SK-N-SH treated with all-trans-retinoic acid at 6 μM for 48 hours (cell line): ENCODE measurements around the gene TMEM238L.

Experiments
- ATAC-seq: fragments of 200-7000 bp; cut with Tn5 transposase; 3 replicates; pipeline ENCODE4 v1.9.1; 2020; ENCODE audit warnings: mild to moderate bottlenecking, moderate library complexity
- ARNTL ChIP-seq: fragments of 450-650 bp; formaldehyde crosslinking; IDR thresholded peaks from 2 replicates; pipeline ENCODE4 v1.5.0; 2020; ENCODE audit warnings: low read depth, mild to moderate bottlenecking, moderate library complexity, borderline replicate concordance
- BACH2 ChIP-seq: fragments of 250-450 bp; sonication (Bioruptor Pico); IDR thresholded peaks from 2 replicates; pipeline ENCODE4 v1.9.0; 2021; ENCODE audit warnings: mild to moderate bottlenecking, borderline replicate concordance
- CREB5 ChIP-seq: fragments of 250-450 bp; sonication (Bioruptor Pico); IDR thresholded peaks from 2 replicates; pipeline ENCODE4 v1.5.1; 2020; ENCODE audit warnings: low read depth, mild to moderate bottlenecking, moderate library complexity
- CSDC2 ChIP-seq: fragments of 250-450 bp; sonication (Bioruptor Pico); IDR thresholded peaks from 2 replicates; pipeline ENCODE4 v1.5.0; 2020; ENCODE audit warnings: mild to moderate bottlenecking, moderate library complexity
- CSRNP3 ChIP-seq: fragments of 250-450 bp; sonication (Bioruptor Pico); IDR thresholded peaks from 2 replicates; pipeline ENCODE4 v1.5.1; 2021; ENCODE audit warnings: mild to moderate bottlenecking, moderate library complexity
- ESRRG ChIP-seq: fragments of 250-450 bp; sonication (Bioruptor Pico); IDR thresholded peaks from 2 replicates; pipeline ENCODE4 v1.6.1; 2021; ENCODE audit warnings: mild to moderate bottlenecking
- GLIS3 ChIP-seq: fragments of 250-450 bp; sonication (Bioruptor Pico); IDR thresholded peaks from 2 replicates; pipeline ENCODE4 v1.5.0; 2020; ENCODE audit warnings: mild to moderate bottlenecking, moderate library complexity
- ISL1 ChIP-seq: fragments of 250-450 bp; sonication (Bioruptor Pico); IDR thresholded peaks from 2 replicates; pipeline ENCODE4 v2.1.2; 2022; ENCODE audit warnings: mild to moderate bottlenecking, moderate library complexity
- PATZ1 ChIP-seq: fragments of 250-450 bp; sonication (Bioruptor Pico); IDR thresholded peaks from 2 replicates; pipeline ENCODE4 v1.8.0; 2020; ENCODE audit warnings: mild to moderate bottlenecking, moderate library complexity, borderline replicate concordance
- POU6F1 ChIP-seq: fragments of 250-450 bp; sonication (Bioruptor Pico); IDR thresholded peaks from 2 replicates; pipeline ENCODE4 v1.8.0; 2021; ENCODE audit warnings: low read depth, mild to moderate bottlenecking, moderate library complexity, borderline replicate concordance
- PPARA ChIP-seq: fragments of 250-450 bp; sonication (Bioruptor Pico); IDR thresholded peaks from 2 replicates; pipeline ENCODE4 v1.5.0; 2020; ENCODE audit warnings: mild to moderate bottlenecking, borderline replicate concordance
- RARB ChIP-seq: fragments of 250-450 bp; sonication (Bioruptor Pico); IDR thresholded peaks from 2 replicates; pipeline ENCODE4 v1.8.0; 2021; ENCODE audit warnings: mild to moderate bottlenecking, moderate library complexity
- SNAI2 ChIP-seq: fragments of 250-450 bp; sonication (Bioruptor Pico); IDR thresholded peaks from 2 replicates; pipeline ENCODE4 v1.5.0; 2020; ENCODE audit warnings: mild to moderate bottlenecking, moderate library complexity
- TOX ChIP-seq: fragments of 250-450 bp; sonication (Bioruptor Pico); IDR thresholded peaks from 2 replicates; pipeline ENCODE4 v1.8.0; 2021; ENCODE audit warnings: mild to moderate bottlenecking, moderate library complexity, borderline replicate concordance
- ZC3H10 ChIP-seq: fragments of 250-450 bp; sonication (Bioruptor Pico); IDR thresholded peaks from 2 replicates; pipeline ENCODE4 v1.5.1; 2021; ENCODE audit warnings: mild to moderate bottlenecking, moderate library complexity
- ZFP3 ChIP-seq: fragments of 250-450 bp; sonication (Bioruptor Pico); IDR thresholded peaks from 2 replicates; pipeline ENCODE4 v1.5.0; 2020; ENCODE audit warnings: mild to moderate bottlenecking, moderate library complexity
- ZFP30 ChIP-seq: fragments of 450-650 bp; formaldehyde crosslinking; IDR thresholded peaks from 2 replicates; pipeline ENCODE4 v1.5.0; 2022; ENCODE audit warnings: mild to moderate bottlenecking, moderate library complexity
- ZNF565 ChIP-seq: fragments of 450-650 bp; formaldehyde crosslinking; conservative IDR thresholded peaks from 2 replicates; pipeline ENCODE4 v1.5.0; 2020; ENCODE audit warnings: low read depth, mild to moderate bottlenecking, moderate library complexity
- ZNF8 ChIP-seq: fragments of 450-650 bp; formaldehyde crosslinking; IDR thresholded peaks from 2 replicates; pipeline ENCODE4 v1.5.0; 2020; ENCODE audit warnings: mild to moderate bottlenecking, moderate library complexity
- TF ChIP-seq, protein P1 (sequence below): fragments of 250-450 bp; sonication (Bioruptor Pico); IDR thresholded peaks from 2 replicates; pipeline ENCODE4 v1.5.0; 2020; ENCODE audit warnings: mild to moderate bottlenecking, moderate library complexity

Gene TMEM238L

DNA sequence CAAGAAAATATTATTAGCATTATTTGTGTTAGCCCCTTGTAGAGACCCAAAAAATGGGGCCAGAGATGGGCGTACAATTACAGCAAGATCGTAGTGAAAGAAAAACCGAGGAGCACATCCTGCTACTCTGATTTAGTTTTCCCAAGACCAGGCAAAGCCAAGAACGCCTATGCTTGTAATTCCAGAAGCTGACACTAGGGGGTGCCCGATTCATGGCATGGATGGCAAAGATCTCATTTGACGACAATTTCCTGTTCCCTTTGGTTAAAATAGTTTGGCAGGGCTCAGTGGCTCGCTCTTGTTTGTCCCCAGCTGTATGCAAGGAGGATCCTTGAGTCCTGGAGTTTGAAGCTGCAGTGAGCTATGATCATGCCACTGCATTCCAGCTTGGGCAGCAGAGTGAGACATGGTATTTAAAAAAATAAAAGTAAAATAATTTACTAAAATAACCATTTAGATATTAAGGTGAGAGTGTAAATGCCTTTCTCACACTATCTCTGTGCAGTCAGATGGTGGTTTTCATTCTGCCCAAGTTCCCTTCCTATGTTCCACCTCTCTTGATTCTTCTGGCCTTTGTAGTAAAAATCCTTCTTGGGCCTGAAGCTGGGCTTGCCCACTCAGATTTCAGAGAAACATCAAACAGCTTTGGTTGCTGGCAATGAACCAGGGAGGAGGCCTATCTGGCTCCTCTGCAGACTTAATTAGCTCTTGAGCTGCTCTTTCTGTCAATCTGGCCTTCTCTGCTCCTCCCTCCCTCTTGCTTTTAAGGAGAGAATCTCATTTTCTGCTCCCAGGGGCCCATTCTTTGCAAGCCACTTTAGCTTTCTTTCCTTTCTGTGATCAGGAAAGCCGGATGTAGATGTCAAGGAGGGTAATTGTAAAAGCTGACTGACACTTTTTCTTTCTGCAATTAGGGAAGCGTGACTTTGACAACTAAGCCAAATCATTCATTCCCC lies 31.2 kb downstream of the TMEM238L start:
- no peak for ATAC-seq
- TF ChIP-seq RARB (CRISPR knock-in tag) = no peak
- TF ChIP-seq TOX = no peak
- TF ChIP-seq POU6F1 (CRISPR knock-in tag) = no peak
- no peak for TF ChIP-seq ZNF565 (CRISPR knock-in tag)
- TF ChIP-seq ZFP30 (CRISPR knock-in tag) = no peak

DNA sequence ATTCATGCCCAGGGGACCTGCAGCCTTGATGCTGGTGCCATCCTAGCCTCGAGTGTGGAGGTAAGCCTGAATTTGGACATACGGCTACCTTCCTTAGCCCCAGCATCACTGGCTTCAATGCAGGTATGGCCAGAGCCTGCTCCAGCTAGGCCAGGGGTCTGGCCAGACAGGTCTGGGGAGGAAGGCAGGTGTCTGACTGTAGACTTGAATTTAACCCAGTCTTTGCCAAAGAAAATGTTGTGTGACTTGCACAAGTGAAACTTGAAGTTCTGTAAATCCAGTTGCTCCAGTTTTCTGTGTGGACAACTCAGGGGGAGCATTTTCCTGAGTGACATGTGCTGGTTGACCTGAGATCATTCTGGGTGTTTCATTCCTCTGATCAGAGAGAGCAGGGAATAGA lies 32.8 kb downstream of the TMEM238L start:
- TF ChIP-seq ARNTL (CRISPR knock-in tag) (no peak), CSRNP3 (CRISPR knock-in tag) (no peak), ZFP3 (CRISPR knock-in tag) (no peak), PPARA (CRISPR knock-in tag) (no peak), ZC3H10 (CRISPR knock-in tag) (no peak)
- no peak for ATAC-seq

DNA sequence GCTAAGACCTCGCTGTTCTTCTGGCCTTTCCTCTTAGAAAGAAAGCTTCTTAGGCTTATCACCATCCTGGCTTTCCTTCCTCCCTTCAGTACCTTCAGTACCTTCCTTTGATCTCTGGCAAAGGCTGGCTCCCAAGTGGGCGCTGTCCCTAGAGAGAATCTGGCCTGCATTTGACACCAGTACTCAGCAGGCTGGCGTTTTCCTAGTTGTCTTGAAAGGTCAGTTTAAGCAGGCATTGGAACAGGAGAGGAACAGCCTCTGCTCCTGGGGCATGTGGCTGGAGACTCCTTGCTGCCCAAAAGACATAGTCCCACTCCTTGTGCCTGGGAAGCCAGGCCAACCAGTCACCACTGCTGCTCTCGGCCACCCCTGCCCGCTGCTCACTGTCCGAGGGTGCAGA lies 34.1 kb downstream of the TMEM238L start:
- no peak for TF ChIP-seq BACH2 (CRISPR knock-in tag)
- TF ChIP-seq ARNTL (CRISPR knock-in tag) = no peak
- no peak for TF ChIP-seq SNAI2
- TF ChIP-seq ISL1 (CRISPR knock-in tag) = no peak
- TF ChIP-seq CSRNP3 (CRISPR knock-in tag) = no peak
- TF ChIP-seq ZNF8 = no peak
- TF ChIP-seq ESRRG = no peak
- no peak for TF ChIP-seq GLIS3 (CRISPR knock-in tag)
- TF ChIP-seq CSDC2 (CRISPR knock-in tag) = no peak
- no peak for TF ChIP-seq ZC3H10 (CRISPR knock-in tag)
- TF ChIP-seq PATZ1 = no peak
- TF ChIP-seq, protein P1, sequence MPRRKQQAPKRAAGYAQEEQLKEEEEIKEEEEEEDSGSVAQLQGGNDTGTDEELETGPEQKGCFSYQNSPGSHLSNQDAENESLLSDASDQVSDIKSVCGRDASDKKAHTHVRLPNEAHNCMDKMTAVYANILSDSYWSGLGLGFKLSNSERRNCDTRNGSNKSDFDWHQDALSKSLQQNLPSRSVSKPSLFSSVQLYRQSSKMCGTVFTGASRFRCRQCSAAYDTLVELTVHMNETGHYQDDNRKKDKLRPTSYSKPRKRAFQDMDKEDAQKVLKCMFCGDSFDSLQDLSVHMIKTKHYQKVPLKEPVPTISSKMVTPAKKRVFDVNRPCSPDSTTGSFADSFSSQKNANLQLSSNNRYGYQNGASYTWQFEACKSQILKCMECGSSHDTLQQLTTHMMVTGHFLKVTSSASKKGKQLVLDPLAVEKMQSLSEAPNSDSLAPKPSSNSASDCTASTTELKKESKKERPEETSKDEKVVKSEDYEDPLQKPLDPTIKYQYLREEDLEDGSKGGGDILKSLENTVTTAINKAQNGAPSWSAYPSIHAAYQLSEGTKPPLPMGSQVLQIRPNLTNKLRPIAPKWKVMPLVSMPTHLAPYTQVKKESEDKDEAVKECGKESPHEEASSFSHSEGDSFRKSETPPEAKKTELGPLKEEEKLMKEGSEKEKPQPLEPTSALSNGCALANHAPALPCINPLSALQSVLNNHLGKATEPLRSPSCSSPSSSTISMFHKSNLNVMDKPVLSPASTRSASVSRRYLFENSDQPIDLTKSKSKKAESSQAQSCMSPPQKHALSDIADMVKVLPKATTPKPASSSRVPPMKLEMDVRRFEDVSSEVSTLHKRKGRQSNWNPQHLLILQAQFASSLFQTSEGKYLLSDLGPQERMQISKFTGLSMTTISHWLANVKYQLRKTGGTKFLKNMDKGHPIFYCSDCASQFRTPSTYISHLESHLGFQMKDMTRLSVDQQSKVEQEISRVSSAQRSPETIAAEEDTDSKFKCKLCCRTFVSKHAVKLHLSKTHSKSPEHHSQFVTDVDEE (CRISPR knock-in tag) = no peak
- no peak for TF ChIP-seq TOX
- no peak for TF ChIP-seq CREB5 (CRISPR knock-in tag)

More for the DNA sequence above, 34.1 kb downstream of the TMEM238L start:
- no peak for ATAC-seq
